ENCODE data around the gene LMX1A.

DNA sequence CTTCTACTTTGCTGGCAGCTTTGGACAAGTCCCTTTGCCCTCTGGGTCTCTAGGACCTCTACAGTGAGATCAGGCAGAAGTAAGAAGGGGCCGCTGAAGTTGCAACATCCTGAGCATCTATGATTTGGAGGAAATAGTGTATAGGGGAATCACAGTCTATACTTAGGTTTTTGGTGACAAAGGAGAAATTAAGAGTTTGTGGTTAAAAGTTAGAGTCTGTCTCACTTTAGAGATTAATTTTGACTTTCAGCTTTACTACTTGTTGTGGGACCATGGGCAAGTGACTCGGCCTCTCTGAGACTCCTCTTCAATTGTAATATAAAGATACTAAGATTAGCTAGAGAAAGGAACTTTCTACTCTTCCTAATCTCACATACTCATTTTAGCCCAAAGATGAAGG, 33.1 kb upstream of the LMX1A start:
- TF ChIP-seq ZNF274 (IDR thresholded peaks at IDR 0.05; ENCODE audit: low read depth, low read length) (no peak), YY1 (IDR thresholded peaks at IDR 0.05; ENCODE audit: insufficient read depth, insufficient read length) (no peak), SUZ12 (IDR thresholded peaks at IDR 0.05; ENCODE audit: extremely low read depth, insufficient read depth, insufficient read length) (no peak)
